ENCODE data around the gene CAP1. TPM values are rescaled to one million over a fixed set of nuclear protein-coding genes. Genes with fewer than 3 reads are reported as not detected.

The CAP1 gene
- total RNA-seq, 1 donor, result 671 TPM

GRCh38 chr1:40039757-40040510, 595 bp upstream of the CAP1 start:
- peak overlapping the region; percentile 93 for H3K4me3 ChIP-seq (ENCODE audit: low read depth, low read length)
- TF ChIP-seq CTCF (IDR thresholded peaks at IDR 0.05; ENCODE audit: insufficient read depth, low read depth, low read length), result no peak
- peak; percentile 91 for DNase-seq (ENCODE audit: low read depth)

- no peak for DNase-seq (ENCODE audit: low read depth)
- TF ChIP-seq CTCF (IDR thresholded peaks at IDR 0.05; ENCODE audit: insufficient read depth, low read depth, low read length), result no peak
Measured at GRCh38 chr1:40041466-40041838, 923 bp downstream of the CAP1 start.

GRCh38 chr1:40042341-40042740, 1.8 kb downstream of the CAP1 start:
- DNase-seq (ENCODE audit: low read depth), result no peak
- TF ChIP-seq CTCF (IDR thresholded peaks at IDR 0.05; ENCODE audit: insufficient read depth, low read depth, low read length), result no peak
- H3K4me3 ChIP-seq (ENCODE audit: low read depth, low read length), result peak overlapping the region; percentile 93

More at GRCh38 chr1:40041466-40041838, 923 bp downstream of the CAP1 start:
- H3K4me3 ChIP-seq (ENCODE audit: low read depth, low read length), result peak overlapping the region; percentile 93

GRCh38 chr1:40044110-40044509, 3.6 kb downstream of the CAP1 start:
- H3K4me3 ChIP-seq (ENCODE audit: low read depth, low read length), result no peak overlapping the region
- DNase-seq (ENCODE audit: low read depth), result no peak
- no peak for TF ChIP-seq CTCF (IDR thresholded peaks at IDR 0.05; ENCODE audit: insufficient read depth, low read depth, low read length)

GRCh38 chr1:40045182-40045581, 4.7 kb downstream of the CAP1 start:
- DNase-seq (ENCODE audit: low read depth), result no peak
- no peak overlapping the region for H3K4me3 ChIP-seq (ENCODE audit: low read depth, low read length)
- no peak for TF ChIP-seq CTCF (IDR thresholded peaks at IDR 0.05; ENCODE audit: insufficient read depth, low read depth, low read length)

- DNase-seq (ENCODE audit: low read depth), result no peak
- no peak for TF ChIP-seq CTCF (IDR thresholded peaks at IDR 0.05; ENCODE audit: insufficient read depth, low read depth, low read length)
- no peak overlapping the region for H3K4me3 ChIP-seq (ENCODE audit: low read depth, low read length)
Measured at GRCh38 chr1:40045766-40046165, 5.2 kb downstream of the CAP1 start.

- no peak overlapping the region for H3K4me3 ChIP-seq (ENCODE audit: low read depth, low read length)
- TF ChIP-seq CTCF (IDR thresholded peaks at IDR 0.05; ENCODE audit: insufficient read depth, low read depth, low read length), result no peak
- DNase-seq (ENCODE audit: low read depth), result no peak
Measured at GRCh38 chr1:40047276-40047675, 6.7 kb downstream of the CAP1 start.

Measured in fibroblast of villous mesenchyme (primary cell).